GM18526 (cell line): ENCODE results near the gene PIAS4.

Experiments
- POLR2A ChIP-seq: IDR thresholded peaks from 3 replicates; pipeline ENCODE4 v1.6.1; 2011; ENCODE audit not compliant: insufficient read length; ENCODE audit errors: extremely low read depth

Gene PIAS4

DNA sequence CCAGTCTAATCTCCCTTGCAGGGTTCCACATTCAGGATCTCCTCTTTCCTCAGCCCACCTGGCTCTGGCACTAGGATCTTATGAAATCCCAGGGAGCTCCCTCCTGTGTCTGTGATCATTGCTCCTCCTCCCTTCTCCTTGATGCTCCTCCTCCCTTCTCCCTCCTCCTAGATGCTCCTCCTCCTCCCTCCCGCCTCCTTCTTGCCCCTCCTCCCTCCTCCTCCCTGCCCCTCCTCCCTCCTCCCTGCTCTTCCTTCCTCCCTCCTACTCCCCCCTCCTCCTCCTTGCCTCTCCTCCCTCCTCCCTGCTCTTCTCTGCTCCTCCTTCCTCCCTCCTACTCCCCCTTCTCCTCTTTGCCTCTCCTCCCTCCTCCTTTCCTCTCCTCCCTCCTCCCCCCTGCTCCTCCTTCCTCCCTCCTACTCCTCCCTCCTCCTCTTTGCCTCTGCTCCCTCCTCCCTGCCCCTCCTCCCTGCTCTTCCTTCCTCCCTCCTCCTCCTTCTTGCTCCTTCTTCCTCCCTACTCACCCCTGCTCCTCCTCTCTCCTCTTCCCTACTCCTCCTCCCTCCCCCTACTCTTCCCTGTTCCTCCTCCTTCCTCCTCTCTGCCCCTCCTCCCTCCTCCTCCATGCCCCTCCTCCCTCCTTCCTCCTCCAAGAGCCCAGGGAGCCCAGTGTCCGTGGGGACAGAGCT lies 74.0 kb downstream of the PIAS4 start:
- no peak for TF ChIP-seq POLR2A

GRCh38 chr19:4082172-4082571 lies 74.6 kb downstream of the PIAS4 start:
- TF ChIP-seq POLR2A, result no peak

DNA sequence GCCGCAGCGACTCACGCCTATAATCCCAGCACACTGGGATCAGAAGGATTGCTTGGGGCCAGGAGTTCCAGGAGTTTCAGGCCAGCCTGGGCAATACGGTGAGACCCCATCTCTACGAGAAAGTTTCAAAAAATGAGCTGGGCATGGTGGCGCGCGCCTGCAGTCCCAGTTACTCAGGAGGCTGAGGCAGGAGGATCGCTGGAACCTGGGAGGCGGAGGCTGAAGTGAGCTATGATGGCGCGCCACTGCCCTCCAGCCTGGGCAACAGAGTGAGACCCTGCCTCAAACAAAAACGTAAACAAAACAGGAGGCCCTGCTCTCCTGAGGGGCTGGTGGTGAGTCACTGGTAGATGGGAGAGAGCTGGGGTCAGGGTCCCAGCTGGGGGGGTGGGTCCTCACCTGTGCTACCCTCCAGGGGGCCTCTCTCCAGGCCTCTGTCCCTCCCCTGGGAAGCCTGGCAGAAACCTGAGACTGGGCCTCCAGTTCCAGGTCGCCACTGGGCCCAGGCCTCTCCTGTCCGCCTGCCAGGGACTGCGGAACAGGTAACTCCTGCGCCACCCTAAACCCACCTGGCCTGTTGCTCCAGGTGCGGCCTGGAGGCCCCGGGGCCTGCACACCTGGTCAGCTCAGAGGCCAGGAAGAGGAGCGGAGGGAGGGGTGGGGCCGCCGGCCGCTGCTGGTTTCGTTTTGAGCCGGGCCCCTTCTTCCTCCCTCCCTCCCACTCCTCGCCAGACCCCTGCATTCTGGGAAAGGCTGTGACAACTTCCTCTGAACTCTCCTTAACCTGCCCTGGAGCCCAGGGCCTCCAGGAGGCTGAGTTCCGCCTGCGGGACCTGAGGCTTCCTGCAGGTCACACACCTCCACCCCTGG lies 76.4 kb downstream of the PIAS4 start:
- TF ChIP-seq POLR2A, result no peak

- no peak for TF ChIP-seq POLR2A
These were observed 77.0 kb downstream of the PIAS4 start for GRCh38 chr19:4084547-4084877.

GRCh38 chr19:4086411-4086867 lies 78.9 kb downstream of the PIAS4 start:
- TF ChIP-seq POLR2A, result no peak

DNA sequence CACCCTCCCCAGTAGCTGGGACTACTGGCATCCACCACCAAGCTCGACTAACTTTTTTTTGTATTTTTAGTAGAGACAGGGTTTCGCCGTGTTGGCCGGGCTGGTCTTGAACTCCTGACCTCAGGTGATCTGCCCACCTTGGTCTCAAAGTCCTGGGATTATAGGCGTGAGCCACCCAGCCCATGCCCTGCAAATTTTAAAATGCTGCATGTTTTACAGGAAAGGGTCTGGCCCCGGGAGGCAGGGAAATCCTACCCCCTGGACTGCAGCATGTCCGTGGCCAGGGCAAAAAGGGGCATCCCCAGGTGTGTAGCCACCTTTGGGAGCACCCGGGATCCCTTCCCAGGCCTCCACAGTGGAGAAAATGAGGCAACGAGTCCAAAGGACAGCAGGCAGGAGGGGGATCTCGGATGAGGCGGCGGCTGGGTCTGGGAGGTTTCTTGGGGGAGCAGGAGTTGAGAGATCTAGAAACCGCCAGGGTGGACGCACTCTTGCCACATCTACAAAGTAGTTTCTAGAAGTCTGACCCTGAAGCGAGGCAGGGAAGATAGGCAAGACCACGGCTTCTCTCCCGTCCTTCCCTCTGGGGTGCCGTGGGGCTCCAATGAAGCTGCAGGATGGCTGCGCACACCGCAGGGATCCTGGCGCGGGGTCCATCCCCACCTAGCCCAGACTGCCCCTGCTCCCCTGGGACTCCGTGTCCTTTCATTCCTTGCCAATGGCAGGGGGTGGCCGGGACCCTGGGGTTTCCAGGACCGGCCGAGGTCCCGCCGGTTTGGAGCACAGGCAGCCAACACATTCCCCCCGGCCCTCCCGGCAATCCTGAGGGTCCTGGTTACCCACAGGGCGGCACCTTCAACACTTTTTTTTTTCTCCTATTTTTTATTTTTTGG lies 80.5 kb downstream of the PIAS4 start:
- no peak for TF ChIP-seq POLR2A

- no peak for TF ChIP-seq POLR2A
These were observed 81.4 kb downstream of the PIAS4 start for GRCh38 chr19:4088975-4089374.
